ENCODE measurements around the gene PLA2G5. TPM values are rescaled to one million over a fixed set of nuclear protein-coding genes. Genes with fewer than 3 reads are reported as not detected.

PLA2G5 gene
- total and polyA plus RNA-seq, 2 of the 8 experiments (the other 6 are each of a cell fraction or from before 2014, with no cell fraction given), result 0.05 TPM; not detected in 1

- Histone ChIP-seq H3K4me1 (replicated peaks in 1 of 4; ENCODE audit: control insufficient read depth in 3 of 4, insufficient read depth in 4 of 4, low read length in 3 of 4) (no peaks in the 10 kb centered on the region), H2BK12ac (ENCODE audit: low read depth, low read length) (no peak overlapping the region), H2AFZ (ENCODE audit: low read length) (no peak overlapping the region), H3K27me3 (replicated peaks in 1 of 4; ENCODE audit: control insufficient read depth in 3 of 4, extremely low read depth in 1 of 4, insufficient read depth in 3 of 4, low read length in 3 of 4) (no peaks in the 10 kb centered on the region), H3K27ac (ENCODE audit: low read depth, low read length) (no peak overlapping the region), H3K23me2 (ENCODE audit: low read depth, low read length) (no peaks in the 10 kb centered on the region), H2BK15ac (ENCODE audit: low read length) (no peak overlapping the region), H3K4me2 (ENCODE audit: insufficient read depth in 1 of 2, low read depth in 2 of 2, low read length in 2 of 2) (no peak overlapping the region), H2BK5ac (ENCODE audit: low read depth, low read length) (no peak overlapping the region), H3K23ac (ENCODE audit: insufficient read length) (no peak overlapping the region), H3K56ac (replicated peaks; ENCODE audit: insufficient read length, low read depth, low read length) (no peak overlapping the region), H2AK5ac (ENCODE audit: low read depth, low read length) (no peak overlapping the region), H4K91ac (replicated peaks; ENCODE audit: insufficient read length, low read length) (no peak overlapping the region), H4K5ac (ENCODE audit: insufficient read length, low read depth, low read length) (no peak overlapping the region), H3K79me1 (ENCODE audit: low read depth, low read length) (no peaks in the 10 kb centered on the region), H3K18ac (ENCODE audit: extremely low read depth, low read length) (no peak overlapping the region), H3K79me2 (ENCODE audit: control insufficient read depth in 1 of 2, insufficient read depth in 2 of 2, low read length in 2 of 2) (no peaks in the 10 kb centered on the region), H3K9ac (replicated peaks in 1 of 4; ENCODE audit: extremely low read depth in 1 of 4, low read depth in 3 of 4, low read length in 3 of 4) (no peak overlapping the region), H3K9me3 (ENCODE audit: insufficient read depth in 2 of 2, low read depth in 1 of 2, low read length in 1 of 2) (peaks cover 20 to 38% of the 10 kb centered on the region in 2 experiments), H3K4me3 (ENCODE audit: extremely low read depth in 1 of 4, insufficient read depth in 2 of 4, low read depth in 3 of 4, low read length in 4 of 4) (no peak overlapping the region), H4K20me1 (replicated peaks in 1 of 2; ENCODE audit: control insufficient read depth in 1 of 2, insufficient read depth in 2 of 2, low read length in 2 of 2) (no peaks in the 10 kb centered on the region), H2BK20ac (ENCODE audit: low read length) (no peak overlapping the region), H3K4ac (replicated peaks; ENCODE audit: insufficient read length, low read depth, low read length) (no peak overlapping the region), H2BK120ac (replicated peaks; ENCODE audit: low read depth, low read length) (no peak overlapping the region), H4K8ac (ENCODE audit: extremely low read depth, insufficient read depth, low read length) (no peak overlapping the region), H3K36me3 (ENCODE audit: control insufficient read depth in 2 of 4, insufficient read depth in 4 of 4, low read length in 3 of 4) (no peaks in the 10 kb centered on the region), H3K14ac (ENCODE audit: insufficient read length) (no peak overlapping the region)
- ChIA-PET POLR2A (ENCODE audit: partially characterized antibody) (no interaction called here), CTCF (ENCODE audit: partially characterized antibody) (interaction anchor here (1.0 kb wide), 1 partner anchor 29 kb away, joined by 3 read pairs; no protein-coding TSS in a partner anchor)
- FAIRE-seq (no peak), DNase-seq (ENCODE audit: low read depth in 1 of 2, low spot score in 2 of 2) (peak in 1 of 2 experiments; percentile 2)
Observed at GRCh38 chr1:20051218-20051829, 18.7 kb upstream of the PLA2G5 start.
